GM19463 (cell line): Measurements from ENCODE around the gene CTSK.
A peak's percentile ranks its signal among the peaks of the same experiment; 100 is the strongest.
"Not testable (repeated sequence)": the region's sequence is repeated elsewhere in the genome, so short reads cannot be mapped to it uniquely, and the experiment has no call there.

ENCODE experiments used
- ATAC-seq: cut with Tn5 transposase; IDR thresholded peaks from one replicate; pipeline ENCODE4 v1.9.1; 2021; ENCODE audit warnings: mild to moderate bottlenecking, moderate library complexity; ENCODE audit not compliant: unreplicated experiment

The CTSK gene

DNA sequence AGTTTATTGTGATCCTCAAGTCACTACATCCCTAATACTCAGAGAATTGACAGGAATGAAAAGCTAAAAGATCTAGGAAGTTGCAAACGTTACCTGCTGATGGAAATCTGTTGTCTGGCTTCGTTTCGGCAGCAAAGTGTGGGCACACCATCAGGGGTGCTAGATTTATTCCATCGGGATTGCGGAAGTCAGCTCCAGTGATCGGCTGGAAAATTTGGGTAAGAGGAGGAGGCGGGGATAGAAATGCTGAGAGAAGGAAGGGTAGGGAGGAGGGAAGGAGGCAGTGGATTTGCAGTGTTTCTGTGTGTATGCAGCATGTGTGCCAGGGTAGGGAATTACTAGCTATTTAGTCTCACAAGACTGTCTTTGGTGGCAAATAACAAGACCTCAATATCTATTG lies at the start of gene CTSK:
CTSK (minus strand) TSS at position 140 of the 400 bp plus-strand sequence. CDS start 1,455 bp downstream, outside the sequence.
- no peak for ATAC-seq

DNA sequence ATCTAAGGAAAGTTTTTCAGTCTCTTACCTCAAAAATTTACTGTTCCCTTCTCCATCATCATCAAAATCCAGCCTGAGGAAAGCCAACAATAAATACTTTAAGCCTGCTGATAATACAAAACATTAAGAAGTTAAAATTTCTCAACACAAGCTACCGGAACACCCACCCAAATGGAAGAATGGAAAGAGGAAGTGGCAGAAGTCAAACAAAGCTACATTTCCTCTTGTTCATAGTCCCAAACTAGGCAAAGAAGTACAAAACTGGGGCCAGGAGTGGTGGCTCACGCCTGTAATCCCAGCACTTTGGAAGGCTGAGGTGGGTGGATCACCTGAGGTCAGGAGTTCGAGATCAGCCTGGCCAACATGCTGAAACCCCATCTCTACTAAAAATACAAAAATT lies 44.7 kb upstream of the CTSK start:
- ATAC-seq = not testable (repeated sequence)

DNA sequence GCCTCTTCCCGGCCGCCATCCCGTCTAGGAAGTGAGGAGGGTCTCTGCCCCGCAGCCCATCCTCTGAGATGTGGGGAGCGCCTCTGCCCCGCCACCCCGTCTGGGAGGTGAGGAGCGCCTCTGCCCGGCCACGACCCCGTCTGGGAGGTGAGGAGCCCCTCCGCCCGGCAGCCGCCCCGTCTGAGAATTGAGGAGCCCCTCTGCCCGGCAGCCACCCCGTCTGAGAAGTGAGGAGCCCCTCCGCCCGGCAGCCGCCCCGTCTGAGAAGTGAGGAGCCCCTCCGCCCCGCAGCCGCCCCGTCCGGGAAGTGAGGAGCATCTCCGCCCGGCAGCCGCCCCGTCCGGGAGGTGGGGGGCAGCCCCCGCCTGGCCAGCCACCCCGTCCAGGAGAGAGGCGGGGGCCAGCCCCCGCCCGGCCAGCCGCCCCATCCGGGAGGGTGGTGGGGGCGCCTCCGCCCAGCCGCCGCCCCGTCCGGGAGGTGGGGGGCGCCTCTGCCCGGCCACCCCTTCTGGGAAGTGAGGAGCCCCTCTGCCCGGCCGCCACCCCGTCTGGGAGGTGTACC lies 42.8 kb upstream of the CTSK start:
- not testable (repeated sequence) for ATAC-seq

DNA sequence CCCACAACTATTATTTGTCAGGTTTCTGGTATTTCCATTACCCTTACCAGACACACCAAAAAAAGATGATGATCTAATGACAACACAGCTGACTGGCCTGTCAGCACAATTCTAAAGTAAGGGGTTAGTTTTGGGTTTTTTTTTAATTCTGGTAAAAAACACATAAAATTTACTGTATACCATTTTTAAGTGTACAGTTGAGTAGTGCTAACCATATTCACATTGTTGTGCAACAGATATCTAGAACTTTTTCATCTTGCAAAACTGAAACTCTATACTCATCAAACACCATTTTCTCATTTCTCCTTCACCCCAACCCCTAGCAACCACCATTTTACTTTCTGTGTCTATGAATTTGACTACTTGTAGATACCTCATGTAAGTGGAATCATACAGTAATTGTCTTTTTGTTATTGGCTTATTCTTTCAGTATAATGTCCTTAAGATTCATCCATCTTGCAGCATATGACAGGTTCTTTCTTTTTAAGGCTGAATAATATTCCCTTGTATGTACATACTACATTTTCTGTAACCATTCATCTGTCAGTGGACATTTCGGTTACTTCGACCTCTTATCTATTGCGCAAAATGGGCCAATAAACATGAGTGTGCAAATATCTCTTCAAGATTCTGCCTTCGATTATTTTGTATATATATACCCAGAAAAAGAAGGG lies 38.5 kb upstream of the CTSK start:
- ATAC-seq = no peak

DNA sequence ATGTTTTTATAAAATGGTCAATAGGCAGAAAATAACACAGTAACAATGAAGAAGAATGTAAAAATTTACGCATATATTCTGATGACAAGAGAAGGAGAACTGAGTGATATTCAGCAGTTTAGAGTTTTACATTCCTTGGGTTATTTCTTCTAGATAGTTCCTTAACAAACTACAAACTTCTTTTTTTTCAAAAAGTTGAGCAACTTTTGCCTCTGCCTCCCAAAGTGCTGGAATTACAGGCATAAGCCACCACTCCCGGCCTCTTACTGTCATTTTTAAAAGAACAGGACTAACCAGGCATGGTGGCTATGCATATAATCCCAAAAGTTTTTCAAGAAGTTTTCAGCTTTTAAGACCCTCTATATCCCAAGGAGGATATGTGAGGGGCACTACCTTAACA lies 35.4 kb upstream of the CTSK start:
- ATAC-seq = no peak

DNA sequence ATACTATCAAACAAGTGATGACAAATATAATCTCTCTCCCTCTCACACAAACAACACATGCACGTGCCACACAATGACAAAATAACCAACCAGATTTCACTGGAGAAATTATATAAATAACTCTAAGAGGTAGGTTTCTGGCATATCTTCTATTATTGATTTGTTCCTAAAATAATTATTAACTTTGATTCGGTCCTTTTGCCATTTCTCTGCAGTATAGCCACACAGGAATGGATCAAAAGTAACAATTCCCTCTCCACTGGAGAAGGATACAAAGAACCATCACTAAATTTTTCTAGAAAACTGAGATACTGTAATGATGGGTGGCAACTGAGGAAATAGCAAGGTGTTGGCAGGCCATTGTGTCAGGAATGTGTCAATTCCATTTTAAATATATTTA lies 34.9 kb upstream of the CTSK start:
- ATAC-seq = no peak

DNA sequence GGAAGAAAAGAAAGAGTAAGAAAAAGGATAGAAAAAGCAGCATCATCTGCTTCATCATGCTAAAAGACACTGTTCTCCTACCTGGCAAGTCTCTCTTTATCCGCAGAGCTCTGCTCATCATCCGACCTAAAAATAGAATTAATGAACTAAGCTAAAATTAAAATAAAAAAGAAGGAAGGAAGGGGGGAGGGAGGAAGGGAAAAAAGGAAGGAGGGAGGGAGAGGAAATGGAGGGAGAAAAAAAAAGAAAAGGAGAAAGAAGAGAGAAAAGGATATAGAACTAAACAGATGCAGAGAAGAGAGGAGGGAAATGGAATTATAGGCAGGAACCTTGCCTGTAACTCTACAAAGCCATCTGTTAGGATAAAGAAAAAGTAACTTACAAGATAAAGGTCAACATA lies 34.3 kb upstream of the CTSK start:
- no peak for ATAC-seq

DNA sequence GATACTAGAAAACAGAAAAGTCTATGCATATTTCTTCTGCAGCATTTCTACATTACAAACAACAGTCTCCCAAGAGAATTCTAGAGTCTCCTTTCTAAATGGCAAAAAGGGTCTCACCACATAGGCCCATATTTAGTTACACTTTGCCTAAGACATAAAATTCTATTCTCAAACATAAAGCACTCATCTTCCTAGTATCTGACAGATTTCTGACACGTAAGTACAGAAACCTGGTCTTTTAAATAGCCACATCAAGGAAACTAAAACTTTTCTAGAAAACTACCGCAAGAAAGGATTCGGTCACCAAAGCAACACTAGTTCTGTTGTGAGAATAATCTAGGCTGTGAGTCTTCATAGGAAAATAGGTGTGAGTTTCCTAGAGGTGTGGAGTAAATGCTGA lies 33.6 kb upstream of the CTSK start:
- no peak for ATAC-seq

DNA sequence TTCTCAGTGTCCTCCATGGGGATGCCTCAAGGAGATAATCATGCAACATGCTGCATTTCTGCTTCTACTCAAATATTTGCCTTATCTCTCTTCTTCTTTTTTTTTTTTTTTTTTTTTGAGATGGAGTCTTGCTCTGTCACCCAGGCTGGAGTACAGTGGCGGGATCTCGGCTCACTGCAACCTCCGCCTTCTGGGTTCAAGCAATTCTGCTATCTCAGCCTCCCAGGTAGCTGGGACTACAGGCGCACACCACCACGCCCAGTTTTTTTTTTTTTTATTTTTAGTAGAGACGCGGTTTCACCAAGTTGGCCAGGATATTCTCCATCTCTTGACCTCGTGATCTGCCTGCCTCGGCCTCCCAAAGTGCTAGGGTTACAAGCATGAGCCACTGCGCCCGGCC lies 32.8 kb upstream of the CTSK start:
- ATAC-seq = not testable (repeated sequence)

DNA sequence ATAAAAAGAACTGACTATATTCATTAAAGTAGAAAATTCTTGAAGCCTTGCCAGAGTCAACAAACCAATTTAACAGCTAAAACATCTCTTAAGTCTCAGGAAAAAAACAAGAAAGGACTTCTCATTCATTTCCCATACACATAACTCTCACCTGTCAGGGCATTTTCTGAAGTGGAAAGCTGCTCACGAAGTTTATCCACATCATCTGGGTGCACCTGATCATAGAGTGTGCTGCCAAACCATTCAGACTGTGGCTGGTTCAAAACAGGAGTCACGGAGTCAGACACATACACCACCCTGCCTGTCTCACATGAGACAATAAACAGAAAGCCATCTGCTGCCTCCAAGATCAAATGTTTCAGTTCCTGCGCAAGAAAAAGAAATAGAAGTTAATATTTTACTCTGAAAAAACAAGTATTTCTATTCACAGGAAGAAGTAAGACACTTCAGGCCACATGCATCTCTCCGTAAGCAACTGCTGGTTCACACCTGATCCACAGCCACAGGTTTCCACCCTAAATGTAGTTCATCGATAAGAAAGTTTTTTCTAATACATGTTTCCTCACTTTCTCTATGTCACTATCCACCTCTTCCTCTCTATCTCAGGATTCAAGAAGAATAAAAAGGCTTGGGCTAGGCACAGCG lies 28.2 kb upstream of the CTSK start:
- peak; percentile 97 for ATAC-seq

DNA sequence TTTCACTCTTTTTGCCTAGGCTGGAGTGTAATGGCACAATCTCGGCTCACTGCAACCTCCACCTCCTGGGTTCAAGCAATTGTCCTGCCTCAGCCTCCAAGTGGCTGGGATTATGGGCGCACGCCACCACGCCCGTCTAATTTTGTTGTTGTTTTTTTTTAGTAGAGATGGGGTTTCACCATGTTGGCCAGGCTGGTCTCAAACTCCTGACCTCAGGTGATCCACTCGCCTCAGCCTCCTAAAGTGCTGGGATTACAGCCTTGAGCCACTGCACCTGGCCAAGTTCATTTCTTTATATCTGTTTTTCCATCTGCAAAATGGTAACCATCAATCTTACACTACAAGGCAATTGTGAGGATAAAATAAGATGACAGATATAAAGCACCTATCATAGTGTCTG lies 25.9 kb upstream of the CTSK start:
- ATAC-seq = not testable (repeated sequence)

DNA sequence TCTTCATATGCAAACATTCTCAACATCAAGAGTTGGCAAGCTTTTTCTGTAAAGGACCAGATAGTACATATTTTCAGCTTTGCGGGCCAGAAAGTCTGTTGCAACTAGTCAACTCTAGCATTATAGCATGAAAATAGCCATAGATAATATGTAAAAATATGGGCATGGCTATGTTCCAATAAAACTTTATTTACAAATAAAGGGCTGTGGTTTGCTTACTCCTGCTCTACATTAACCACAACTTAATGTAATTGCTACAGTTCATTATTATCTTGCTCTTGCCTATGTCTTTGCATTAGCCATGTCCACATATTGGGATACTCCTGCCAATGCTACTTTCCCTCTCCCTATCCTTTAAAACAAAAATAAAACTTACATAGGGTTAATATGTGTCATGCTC lies 24.5 kb upstream of the CTSK start:
- ATAC-seq = no peak

DNA sequence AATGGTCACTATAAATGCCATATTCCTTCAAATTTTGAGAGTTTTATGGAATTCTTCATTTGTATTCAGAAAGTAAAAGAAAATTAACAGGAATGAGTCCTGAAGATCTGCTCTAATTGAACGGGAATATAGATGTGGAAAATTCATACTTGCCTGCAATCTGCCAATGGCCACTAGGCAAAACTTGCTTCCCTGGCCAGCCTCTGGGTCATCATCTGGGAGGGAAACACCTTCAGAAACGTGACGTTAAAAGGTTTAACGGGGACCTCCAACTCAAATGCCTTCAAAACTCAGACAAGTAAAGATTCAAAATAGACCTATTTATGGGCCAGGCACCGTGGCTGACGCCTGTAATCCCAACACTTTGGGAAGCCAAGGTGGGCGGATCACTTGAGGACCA lies 21.7 kb upstream of the CTSK start:
- ATAC-seq = no peak

DNA sequence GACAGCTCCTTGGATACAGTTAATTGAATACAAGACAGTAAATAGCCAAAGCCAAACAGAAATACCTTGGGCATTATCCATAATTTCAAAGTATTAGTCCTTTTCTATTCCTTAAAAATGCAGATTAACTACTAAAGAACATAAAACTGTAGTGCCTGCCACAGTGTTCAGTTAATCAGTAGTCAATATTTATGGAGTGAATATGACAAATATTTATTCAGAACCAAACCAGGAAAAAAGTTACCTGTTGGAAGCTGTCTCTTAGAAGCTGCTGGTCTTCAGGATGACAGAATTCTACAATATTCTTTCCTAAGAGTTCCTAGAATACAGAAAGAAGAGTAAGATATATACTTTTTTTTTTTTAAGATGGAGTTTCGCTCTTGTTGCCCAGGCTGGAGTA lies 18.2 kb upstream of the CTSK start:
- ATAC-seq = no peak

DNA sequence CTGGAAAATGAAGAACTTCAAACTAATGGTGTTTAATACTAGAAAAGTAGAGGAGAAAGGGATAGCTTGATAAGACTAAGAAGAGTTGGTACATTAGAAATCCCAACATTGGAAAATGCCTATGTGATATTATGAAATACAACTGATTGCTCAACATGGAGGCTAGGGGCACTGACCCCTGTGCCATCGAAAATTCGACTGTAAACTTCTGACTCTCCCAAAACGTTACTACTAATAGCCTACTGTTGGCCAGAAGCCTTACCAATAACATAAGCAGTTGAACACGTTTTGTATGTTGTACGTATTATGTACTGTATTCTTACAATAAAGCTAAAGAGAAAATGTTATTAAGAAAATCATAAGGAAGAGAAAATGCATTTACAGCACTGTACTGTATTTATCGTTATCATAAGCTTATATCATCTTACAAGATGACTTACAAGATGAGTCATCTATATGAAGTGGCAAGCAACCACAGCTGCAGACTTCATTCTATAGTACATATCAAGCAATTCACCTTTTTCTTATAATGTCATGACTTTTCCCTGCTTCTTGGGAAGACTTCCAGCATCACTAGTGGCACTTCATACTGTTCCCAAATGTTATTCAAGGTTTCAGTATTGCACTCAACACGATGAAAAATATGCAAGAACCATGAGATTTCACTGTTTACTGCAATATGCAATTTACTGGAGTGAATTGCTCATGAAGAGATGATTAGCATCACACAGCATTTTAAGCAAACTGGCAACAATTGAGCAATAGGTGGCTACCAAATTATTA lies 12.9 kb upstream of the CTSK start:
- ATAC-seq = no peak

DNA sequence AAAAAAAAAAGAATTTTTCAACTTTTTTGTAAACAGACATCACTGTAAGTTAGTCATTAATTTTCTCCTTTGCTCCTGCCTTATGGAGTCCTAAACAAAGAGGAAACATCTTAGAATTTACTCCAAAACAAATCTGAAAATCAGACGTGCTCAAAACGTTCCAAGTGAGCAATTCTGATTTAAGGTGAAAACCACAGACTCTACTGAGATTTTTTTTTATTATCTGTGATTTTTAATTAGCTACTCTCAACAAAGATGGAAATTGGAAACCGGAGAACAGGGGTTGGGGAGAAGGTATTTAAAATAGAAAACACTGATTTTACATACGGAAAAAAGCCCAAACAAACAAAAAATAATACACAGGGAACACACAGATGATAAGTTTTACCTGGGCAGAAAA lies 7.8 kb upstream of the CTSK start:
- ATAC-seq = no peak

DNA sequence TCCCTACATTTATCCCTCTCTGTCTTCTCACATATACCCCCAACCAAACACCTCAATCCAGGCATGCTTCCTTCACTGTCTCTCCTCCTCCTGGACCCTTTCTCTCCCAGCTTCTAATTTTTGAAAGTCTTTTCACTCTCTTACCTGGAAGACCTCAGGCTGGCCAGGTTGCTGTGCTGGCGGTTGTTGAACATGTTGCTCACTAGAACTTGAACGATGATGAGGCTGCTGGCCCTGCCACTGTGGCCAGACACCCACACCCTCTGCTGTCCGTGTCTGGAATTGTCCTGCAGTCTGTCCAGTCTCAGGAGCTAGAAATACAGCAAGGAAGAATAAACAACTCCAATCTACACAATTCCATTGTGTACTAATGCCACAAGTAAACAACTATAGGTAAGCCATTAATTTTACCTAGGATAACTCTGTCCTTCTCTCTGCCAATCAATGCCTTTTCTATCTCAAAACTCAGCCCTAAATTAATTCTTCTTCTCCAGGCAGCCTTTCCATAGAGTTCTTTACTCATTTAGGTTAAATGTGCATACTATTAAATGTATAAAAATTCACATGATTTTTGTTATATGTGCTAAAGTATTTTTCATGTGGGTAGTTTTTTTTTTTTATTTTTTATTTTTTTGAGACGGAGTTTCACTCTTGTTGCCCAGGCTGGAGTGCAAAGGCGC lies 5.1 kb upstream of the CTSK start:
- ATAC-seq = no peak

DNA sequence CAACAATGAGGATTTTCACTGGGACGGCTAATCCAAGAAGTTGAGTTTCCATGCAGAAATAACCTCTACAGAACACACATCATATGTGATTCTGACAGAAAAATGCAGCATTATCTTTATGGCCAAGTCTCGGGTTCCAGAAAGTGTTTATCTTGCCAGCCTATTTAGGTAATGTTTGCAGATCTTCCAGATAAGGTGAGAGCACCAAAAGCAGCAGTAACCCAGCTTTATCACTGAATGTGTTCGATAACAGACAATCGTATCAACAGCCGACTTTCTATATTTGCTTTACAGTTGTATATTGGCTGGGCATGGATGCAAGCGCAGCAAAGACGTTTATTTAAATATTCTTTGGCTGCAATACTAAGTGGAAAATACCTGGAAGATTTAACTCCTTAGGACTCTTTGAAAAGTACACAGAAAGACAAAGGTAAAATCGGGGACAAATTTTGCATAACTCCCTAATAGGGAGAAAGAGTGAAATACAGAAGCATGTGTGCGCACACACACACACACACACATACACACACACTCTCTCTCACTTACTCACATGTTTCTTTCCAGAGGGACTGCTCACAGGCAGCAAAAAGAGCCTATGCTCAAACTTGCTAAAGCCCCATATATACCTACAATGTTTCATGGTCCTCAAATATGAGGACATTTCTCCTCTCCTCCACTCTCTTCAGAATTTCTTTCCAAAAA lies 3.0 kb upstream of the CTSK start:
- ATAC-seq = no peak

DNA sequence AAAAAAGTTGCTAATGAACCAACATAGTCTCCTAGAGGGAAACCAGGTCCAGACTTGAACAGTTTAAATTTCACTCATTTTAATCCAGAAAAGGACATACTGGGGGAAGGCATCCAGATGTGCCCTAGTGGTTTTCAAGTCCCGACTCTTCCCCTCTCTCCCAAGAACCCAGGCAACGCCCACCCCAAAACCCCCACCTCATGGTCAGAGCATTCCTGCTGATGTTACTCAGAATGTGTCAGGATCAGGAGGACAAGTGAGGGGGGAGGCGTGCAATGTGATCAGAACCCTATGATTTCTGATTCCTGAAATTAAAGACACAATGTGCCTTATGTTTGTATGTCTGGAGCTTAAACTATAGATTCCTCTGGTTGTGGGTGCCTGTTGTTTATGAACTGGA lies 1.6 kb upstream of the CTSK start:
- ATAC-seq = no peak

DNA sequence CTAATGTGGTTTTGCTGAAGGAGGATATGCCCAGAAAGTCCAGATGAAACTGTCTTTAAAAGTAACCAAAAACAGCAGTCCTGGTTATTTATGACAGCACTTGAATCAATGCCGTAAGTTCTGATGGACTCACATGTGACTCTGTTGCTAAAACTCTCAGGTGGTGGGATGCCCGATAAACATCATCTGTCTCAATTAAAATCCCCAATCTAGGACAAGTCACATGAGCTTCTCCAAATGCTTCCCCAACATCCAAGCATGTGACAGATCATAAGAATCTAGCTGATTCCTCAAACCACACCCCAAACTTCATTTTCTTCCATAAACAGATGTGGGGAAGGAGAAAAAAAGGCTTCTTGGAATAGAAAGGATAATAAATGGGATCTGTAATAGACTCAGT lies 786 bp upstream of the CTSK start:
- no peak for ATAC-seq
